OCI-LY7 (cell line): ENCODE data around the gene SPP1.

Source experiments
- EZH2phosphoT487 ChIP-seq: fragments of 200-600 bp; sonication (generic); IDR thresholded peaks from 2 replicates; pipeline ENCODE4 v1.6.1; 2018; ENCODE audit warnings: low read depth, borderline replicate concordance, mild to moderate bottlenecking, mixed run types, antibody characterized with exemption, low read length, moderate library complexity, mixed read lengths
- TF ChIP-seq, protein P1 (sequence below): fragments of 200-600 bp; sonication (generic); conservative IDR thresholded peaks from 2 replicates; pipeline ENCODE4 v1.5.1; 2014; ENCODE audit warnings: mild to moderate bottlenecking, antibody characterized with exemption, low read length, moderate library complexity, mixed read lengths

DNA sequence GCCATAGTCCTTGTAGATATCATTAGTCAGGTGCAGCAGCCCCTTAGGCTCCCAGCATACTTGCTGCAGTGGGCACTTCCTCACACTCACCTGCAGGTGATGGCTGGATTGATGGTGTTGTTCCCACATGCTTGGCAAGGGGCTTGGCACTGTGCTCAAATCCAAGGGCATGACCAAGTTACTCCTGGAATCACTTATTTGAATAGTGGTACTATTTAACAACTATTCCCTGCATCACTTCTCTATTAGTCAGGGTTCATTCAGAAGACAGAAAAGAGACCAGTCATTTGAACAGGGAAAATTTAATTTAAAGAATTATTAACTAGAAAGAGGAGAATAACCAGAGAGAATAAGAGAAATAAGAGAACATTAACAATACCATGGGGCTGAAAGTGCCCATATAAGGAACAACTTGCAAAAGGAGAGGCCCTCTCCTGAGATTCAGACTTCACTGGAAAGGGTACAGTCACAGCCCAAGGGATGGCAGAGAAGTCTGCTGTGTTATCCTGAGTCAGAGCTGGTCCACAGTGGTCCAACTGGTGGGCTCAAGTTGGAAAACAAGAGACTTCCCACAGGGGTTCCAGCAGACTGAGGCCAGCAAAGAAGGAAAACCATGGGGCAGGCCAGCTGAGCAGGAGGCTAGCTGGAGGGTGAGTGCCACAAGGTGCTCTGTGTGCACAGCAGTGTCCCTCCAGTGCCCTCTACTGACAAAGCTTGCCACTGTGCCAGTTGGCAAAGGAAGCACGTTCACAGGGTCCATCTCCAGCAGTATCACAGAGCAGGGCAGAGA, 9.8 kb downstream of the SPP1 start:
- TF ChIP-seq, protein P1, sequence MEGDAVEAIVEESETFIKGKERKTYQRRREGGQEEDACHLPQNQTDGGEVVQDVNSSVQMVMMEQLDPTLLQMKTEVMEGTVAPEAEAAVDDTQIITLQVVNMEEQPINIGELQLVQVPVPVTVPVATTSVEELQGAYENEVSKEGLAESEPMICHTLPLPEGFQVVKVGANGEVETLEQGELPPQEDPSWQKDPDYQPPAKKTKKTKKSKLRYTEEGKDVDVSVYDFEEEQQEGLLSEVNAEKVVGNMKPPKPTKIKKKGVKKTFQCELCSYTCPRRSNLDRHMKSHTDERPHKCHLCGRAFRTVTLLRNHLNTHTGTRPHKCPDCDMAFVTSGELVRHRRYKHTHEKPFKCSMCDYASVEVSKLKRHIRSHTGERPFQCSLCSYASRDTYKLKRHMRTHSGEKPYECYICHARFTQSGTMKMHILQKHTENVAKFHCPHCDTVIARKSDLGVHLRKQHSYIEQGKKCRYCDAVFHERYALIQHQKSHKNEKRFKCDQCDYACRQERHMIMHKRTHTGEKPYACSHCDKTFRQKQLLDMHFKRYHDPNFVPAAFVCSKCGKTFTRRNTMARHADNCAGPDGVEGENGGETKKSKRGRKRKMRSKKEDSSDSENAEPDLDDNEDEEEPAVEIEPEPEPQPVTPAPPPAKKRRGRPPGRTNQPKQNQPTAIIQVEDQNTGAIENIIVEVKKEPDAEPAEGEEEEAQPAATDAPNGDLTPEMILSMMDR = peak; percentile 71
- TF ChIP-seq EZH2phosphoT487 = no peak
